GM12872 (cell line): ENCODE results near the gene SETDB2.

Experiments
- CTCF ChIP-seq: IDR thresholded peaks from 3 replicates; pipeline ENCODE4 v1.5.1; 2011; ENCODE audit warnings: low read depth, mild to moderate bottlenecking, low read length, moderate library complexity; ENCODE audit not compliant: insufficient read depth

The SETDB2 gene

GRCh38 chr13:49527123-49527522 lies 83.0 kb downstream of the SETDB2 start:
- no peak for TF ChIP-seq CTCF

GRCh38 chr13:49528161-49528560 lies 84.1 kb downstream of the SETDB2 start:
- TF ChIP-seq CTCF = no peak

- no peak for TF ChIP-seq CTCF
Measured at GRCh38 chr13:49530457-49530856, 86.4 kb downstream of the SETDB2 start.

- TF ChIP-seq CTCF = no peak
Measured at GRCh38 chr13:49532593-49532992, 88.5 kb downstream of the SETDB2 start.

- no peak for TF ChIP-seq CTCF
Measured at GRCh38 chr13:49533011-49533410, 88.9 kb downstream of the SETDB2 start.

GRCh38 chr13:49533591-49534269 lies 89.7 kb downstream of the SETDB2 start:
- TF ChIP-seq CTCF = no peak

- no peak for TF ChIP-seq CTCF
Measured at GRCh38 chr13:49536144-49536873, 92.2 kb downstream of the SETDB2 start.
